ENCODE results near the gene TIMM44. TPM values are rescaled to one million over a fixed set of nuclear protein-coding genes. Genes with fewer than 3 reads are reported as not detected.

TIMM44 gene
- total RNA-seq, 1 donor from 2014 or later, result 89.1 TPM

DNA sequence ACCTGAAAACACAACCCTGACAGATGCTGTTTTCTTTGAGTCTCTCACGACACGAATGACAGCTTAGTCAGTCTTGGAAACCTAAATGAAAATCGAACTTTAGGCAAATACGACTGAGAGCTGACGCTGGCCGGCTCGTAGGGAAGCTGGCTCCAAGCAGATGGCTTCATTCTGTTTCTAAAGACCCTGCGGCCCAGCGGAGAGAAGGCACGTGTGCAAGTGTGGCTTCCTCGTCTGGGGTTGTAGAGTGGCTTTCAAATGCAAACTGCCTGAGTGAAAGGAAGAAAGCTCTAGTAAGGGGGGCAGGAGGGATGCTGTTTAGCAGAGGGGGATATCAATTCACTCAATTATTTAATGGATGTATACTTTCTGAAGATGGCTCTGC, 26.1 kb upstream of the TIMM44 start:
- intact Hi-C loops (cut with micrococcal nuclease), result no loop called here

DNA sequence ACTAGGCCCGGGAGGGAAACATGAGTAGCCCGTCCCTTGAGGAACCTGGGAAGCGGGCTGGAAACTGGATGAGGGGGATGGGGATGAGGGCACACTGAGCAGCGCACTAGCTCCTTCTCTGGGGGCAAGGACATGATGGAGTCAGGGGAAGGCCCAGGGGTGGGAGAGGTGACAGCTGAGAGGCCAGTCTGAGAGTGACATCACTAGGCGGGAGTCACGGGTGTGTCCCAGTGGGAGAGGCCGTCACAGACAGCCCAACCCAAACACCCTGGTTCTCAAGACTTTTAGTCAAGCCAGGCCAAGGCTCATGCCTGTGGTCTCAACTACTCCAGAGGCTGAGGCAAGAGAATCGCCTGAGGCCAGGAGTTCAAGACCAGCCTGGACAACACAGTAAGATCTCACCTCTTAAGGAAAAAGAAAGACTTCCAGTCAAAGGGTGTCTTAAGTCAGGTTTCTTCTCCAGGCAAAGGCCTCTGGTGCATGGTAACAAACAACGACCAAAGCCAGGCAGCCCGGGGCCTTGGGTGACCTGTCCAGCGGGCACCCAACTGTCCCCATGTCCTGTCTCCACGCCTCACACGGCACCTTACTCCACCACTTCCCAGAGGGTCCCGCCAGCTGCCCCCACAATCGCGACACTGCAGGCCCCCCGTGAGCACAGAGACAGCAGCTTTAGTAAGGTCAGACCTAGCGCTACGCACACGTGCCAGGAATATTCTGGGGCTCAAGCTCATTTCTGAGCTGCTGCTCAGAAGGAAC, 25.5 kb upstream of the TIMM44 start:
- H3K27ac ChIP-seq (replicated peaks), result no peak overlapping the region
- DNase-seq, result no peak
- peaks cover 10% of the 10 kb centered on the region for H3K4me1 ChIP-seq
- TF ChIP-seq, protein P1, sequence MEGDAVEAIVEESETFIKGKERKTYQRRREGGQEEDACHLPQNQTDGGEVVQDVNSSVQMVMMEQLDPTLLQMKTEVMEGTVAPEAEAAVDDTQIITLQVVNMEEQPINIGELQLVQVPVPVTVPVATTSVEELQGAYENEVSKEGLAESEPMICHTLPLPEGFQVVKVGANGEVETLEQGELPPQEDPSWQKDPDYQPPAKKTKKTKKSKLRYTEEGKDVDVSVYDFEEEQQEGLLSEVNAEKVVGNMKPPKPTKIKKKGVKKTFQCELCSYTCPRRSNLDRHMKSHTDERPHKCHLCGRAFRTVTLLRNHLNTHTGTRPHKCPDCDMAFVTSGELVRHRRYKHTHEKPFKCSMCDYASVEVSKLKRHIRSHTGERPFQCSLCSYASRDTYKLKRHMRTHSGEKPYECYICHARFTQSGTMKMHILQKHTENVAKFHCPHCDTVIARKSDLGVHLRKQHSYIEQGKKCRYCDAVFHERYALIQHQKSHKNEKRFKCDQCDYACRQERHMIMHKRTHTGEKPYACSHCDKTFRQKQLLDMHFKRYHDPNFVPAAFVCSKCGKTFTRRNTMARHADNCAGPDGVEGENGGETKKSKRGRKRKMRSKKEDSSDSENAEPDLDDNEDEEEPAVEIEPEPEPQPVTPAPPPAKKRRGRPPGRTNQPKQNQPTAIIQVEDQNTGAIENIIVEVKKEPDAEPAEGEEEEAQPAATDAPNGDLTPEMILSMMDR (IDR thresholded peaks at IDR 0.05; ENCODE audit: borderline replicate concordance), result no peak
- H3K9me3 ChIP-seq (replicated peaks), result no peaks in the 10 kb centered on the region
- no peak overlapping the region for H3K4me3 ChIP-seq
- H3K27me3 ChIP-seq (ENCODE audit: low read depth), result no peaks in the 10 kb centered on the region
- intact Hi-C loops (cut with micrococcal nuclease), result no loop called here
- H3K36me3 ChIP-seq, result peaks cover 77% of the 10 kb centered on the region

More for the DNA sequence above, 26.1 kb upstream of the TIMM44 start:
- TF ChIP-seq, protein P1 (IDR thresholded peaks at IDR 0.05; ENCODE audit: borderline replicate concordance), result no peak
- Histone ChIP-seq H3K4me3 (no peak overlapping the region), H3K36me3 (peaks cover 71% of the 10 kb centered on the region), H3K4me1 (peaks cover 16% of the 10 kb centered on the region), H3K9me3 (replicated peaks) (no peaks in the 10 kb centered on the region), H3K27ac (replicated peaks) (no peak overlapping the region), H3K27me3 (ENCODE audit: low read depth) (no peaks in the 10 kb centered on the region)
- no peak for DNase-seq

DNA sequence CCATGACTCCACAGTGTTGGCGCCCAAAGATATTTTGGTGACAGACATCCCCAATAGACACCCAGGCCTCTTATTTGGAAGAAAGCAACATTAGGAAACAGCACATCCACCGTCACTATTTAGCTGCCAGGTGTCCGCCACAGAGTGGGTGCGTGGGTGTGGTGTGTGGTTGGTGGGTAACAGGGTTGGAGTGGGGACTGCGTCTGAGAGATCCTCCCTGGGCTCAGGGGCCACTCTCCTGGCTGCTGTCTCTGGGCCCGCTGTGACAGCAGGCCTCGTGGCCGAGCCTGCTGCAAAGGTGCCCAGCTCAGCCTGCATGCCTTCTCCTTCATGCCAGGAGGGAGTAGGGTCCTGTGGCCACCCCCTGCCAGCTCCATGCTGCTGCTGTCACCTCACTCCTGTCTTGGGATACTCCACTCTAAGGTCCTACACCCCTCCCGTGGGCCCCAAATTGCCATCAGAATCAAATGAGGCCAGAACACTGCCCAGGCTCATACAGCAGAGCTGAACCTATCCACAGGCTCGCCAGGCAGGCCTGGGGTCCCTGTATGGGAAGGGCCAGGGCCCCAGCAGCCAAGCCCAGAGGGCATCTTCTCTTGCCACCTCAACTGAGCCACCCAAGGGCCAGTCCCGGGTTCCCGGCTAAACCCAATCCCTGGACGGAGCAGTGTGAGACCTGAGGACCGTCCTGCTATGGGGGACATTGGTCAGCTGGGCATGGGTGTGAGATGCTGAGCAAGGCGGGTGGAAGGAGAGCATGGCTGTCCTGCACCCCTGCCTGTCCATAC, 24.7 kb upstream of the TIMM44 start:
- Histone ChIP-seq H3K27ac (replicated peaks) (no peak overlapping the region), H3K4me3 (no peak overlapping the region), H3K4me1 (peaks cover 5% of the 10 kb centered on the region), H3K27me3 (ENCODE audit: low read depth) (no peaks in the 10 kb centered on the region), H3K9me3 (replicated peaks) (no peaks in the 10 kb centered on the region), H3K36me3 (peaks cover 78% of the 10 kb centered on the region)
- TF ChIP-seq, protein P1 (IDR thresholded peaks at IDR 0.05; ENCODE audit: borderline replicate concordance), result no peak
- intact Hi-C loops (cut with micrococcal nuclease), result no loop called here
- DNase-seq, result no peak

DNA sequence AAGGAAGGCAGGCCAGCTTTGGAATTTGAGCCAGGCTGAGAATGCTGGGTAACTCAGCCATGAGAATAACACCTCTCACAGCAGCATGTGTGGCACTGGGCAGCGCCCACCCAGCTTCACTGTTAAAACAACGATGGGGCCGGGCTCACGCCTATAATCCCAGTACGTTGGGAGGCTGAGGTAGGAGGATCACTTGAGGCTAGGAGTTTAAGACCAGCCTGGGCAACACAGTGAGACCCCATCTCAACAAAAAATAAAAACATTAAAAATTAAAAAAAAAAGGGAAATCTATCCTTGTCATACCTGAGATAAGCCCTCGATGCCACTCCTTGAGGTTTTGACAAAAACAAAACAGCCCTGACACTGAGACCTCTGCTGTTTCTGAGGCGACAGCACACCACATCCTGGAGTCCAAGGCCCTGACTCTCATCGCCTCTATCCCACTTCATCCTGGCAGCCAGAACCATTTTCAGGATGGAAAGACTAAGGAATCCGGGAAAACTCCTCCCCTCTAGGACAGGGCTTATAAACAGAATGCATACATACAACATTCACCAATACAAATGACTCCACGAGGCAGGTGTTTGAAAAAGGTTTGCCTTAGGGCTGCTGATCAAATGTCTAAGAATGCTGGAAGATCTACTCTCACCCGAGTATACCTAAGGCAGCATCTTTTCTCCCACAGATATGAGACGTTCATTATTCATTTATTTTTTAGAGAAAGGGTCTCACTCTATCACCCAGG, 22.6 kb upstream of the TIMM44 start:
- TF ChIP-seq, protein P1 (IDR thresholded peaks at IDR 0.05; ENCODE audit: borderline replicate concordance), result no peak
- H3K36me3 ChIP-seq, result peaks cover 78% of the 10 kb centered on the region
- H3K4me1 ChIP-seq, result peaks cover 3% of the 10 kb centered on the region
- intact Hi-C loops (cut with micrococcal nuclease), result no loop called here
- H3K4me3 ChIP-seq, result no peak overlapping the region
- H3K27ac ChIP-seq (replicated peaks), result no peak overlapping the region
- DNase-seq, result no peak
- H3K27me3 ChIP-seq (ENCODE audit: low read depth), result no peaks in the 10 kb centered on the region
- no peaks in the 10 kb centered on the region for H3K9me3 ChIP-seq (replicated peaks)

DNA sequence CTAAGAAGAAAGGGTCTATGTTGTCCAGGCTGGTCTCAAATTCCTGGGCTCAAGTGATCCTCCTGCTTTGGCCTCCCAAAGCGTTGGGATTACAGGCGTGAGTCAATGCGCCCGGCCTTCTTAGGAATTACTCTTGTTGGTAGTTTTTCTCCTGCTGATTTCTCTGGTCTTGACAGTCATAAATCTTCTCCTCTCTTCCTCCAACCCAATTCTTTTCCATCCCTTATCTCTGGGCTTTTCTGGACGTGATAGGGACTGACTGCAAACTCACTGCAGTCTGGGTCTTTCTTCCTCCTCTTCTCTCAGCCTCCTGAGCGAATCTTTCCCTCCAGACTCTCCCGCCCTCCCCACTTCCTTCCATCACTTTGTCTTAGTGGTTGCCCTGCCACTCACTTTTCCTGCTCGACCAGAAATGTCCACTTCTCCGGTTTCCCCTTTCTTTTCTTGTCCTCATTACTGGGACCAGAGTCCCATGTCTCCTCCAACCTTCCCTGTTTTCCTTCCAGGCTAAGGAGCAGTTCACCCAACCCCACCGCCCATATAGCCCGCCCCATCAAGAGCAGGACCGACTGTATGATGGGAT, 21.9 kb upstream of the TIMM44 start:
- TF ChIP-seq, protein P1 (IDR thresholded peaks at IDR 0.05; ENCODE audit: borderline replicate concordance), result no peak
- DNase-seq, result no peak
- intact Hi-C loops (cut with micrococcal nuclease), result no loop called here

More for the DNA sequence above, 21.9 kb upstream of the TIMM44 start:
- Histone ChIP-seq H3K27ac (replicated peaks) (no peak overlapping the region), H3K9me3 (replicated peaks) (no peaks in the 10 kb centered on the region), H3K36me3 (peaks cover 82% of the 10 kb centered on the region), H3K27me3 (ENCODE audit: low read depth) (no peaks in the 10 kb centered on the region), H3K4me1 (peaks cover 3% of the 10 kb centered on the region), H3K4me3 (no peak overlapping the region)

Data from left ventricle myocardium inferior (tissue), 1 donor.